HFF-Myc (cell line): ENCODE measurements around the gene ZNF396.
A peak's percentile ranks its signal among the peaks of the same experiment; 100 is the strongest.

ENCODE experiments used
- DNase-seq: peaks from one replicate; pipeline ENCODE4 v3.0.0-alpha.2; 2011; ENCODE audit warnings: low read depth; ENCODE audit errors: extremely low read depth
- H3K4me3 ChIP-seq: replicated peaks from 2 replicates; pipeline ENCODE4 v1.5.1; 2011; ENCODE audit warnings: low read depth, mild to moderate bottlenecking, control low read depth, low read length
- TF ChIP-seq, protein P1 (sequence below): IDR thresholded peaks from 2 replicates; pipeline ENCODE4 v1.5.1; 2012; ENCODE audit warnings: mild to moderate bottlenecking, low read depth, low read length, control low read depth; ENCODE audit errors: missing control alignments

ZNF396 gene

DNA sequence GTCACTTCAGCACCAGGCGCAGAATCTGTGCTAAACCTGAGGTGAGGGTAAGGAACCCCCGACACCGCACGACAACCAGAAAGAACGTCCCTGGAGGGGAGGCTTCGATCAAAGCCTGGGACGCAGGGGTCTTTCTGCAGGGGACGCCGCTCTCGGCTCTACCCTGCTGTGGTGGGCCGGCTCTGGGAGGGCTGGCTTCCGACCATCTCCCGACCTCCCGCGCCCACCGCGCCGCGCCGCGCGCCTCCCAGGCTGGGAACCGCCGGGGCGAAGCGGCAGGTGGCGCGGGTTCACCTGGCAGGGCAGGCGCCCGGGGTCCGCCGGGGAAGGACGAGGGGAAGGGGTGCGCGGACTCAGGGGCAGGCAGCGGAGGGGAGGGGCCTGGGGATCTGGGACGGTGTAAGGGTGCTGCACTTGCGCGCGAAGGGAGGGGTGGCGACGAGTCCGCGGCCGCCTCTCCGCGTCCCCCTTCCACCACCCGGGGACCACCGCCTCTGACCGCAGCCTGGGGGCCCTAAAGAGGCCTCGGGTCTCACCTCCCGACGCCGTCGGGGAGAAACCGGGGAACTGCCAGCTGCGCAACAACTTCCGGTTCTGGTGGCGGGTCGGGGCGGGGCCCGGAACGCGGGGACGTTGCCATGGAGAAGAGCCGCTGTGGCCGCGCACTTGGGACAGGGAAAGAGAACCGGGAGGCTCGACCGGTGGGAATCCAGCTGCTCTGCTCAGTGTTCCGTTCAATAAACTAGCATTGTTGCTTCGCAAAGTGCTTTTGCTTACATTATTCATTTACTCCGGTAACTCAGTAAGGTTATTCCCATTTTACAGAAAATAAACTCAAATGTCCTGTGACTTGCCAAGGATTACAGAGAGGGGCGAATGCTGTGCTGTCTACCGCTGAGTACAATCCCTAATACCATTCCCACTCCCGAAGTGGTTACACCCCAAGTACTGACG lies at the start of gene ZNF396:
TSS of gene ZNF396 (minus strand) at position 596 of the 954 bp plus-strand sequence. CDS start 3,045 bp downstream, outside the sequence.
- DNase-seq = no peak
- H3K4me3 ChIP-seq = peak within 1 kb of the TSS; percentile 55
- TF ChIP-seq, protein P1, sequence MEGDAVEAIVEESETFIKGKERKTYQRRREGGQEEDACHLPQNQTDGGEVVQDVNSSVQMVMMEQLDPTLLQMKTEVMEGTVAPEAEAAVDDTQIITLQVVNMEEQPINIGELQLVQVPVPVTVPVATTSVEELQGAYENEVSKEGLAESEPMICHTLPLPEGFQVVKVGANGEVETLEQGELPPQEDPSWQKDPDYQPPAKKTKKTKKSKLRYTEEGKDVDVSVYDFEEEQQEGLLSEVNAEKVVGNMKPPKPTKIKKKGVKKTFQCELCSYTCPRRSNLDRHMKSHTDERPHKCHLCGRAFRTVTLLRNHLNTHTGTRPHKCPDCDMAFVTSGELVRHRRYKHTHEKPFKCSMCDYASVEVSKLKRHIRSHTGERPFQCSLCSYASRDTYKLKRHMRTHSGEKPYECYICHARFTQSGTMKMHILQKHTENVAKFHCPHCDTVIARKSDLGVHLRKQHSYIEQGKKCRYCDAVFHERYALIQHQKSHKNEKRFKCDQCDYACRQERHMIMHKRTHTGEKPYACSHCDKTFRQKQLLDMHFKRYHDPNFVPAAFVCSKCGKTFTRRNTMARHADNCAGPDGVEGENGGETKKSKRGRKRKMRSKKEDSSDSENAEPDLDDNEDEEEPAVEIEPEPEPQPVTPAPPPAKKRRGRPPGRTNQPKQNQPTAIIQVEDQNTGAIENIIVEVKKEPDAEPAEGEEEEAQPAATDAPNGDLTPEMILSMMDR = no peak

DNA sequence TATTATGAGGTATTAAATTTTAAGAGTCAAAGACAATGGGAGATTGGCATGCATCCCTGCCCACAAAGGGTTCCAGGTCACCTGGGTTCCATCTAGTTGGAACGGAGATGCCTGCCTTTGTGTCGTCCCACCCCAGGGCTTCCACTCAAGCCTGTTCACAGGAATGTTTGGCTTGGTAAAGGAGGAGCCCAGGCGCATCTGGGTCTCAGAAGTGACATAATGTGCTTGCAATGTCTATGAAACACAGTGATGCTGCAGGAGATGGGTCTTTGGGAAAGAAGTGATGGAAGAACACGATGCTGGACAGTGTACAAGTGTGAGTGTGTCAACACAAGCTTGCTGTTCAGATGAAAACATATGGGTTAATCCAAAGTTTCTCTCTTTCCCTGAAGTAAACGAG lies 49.6 kb upstream of the ZNF396 start:
- TF ChIP-seq, protein P1 = no peak
- no peak for DNase-seq
- no peak overlapping the region for H3K4me3 ChIP-seq

DNA sequence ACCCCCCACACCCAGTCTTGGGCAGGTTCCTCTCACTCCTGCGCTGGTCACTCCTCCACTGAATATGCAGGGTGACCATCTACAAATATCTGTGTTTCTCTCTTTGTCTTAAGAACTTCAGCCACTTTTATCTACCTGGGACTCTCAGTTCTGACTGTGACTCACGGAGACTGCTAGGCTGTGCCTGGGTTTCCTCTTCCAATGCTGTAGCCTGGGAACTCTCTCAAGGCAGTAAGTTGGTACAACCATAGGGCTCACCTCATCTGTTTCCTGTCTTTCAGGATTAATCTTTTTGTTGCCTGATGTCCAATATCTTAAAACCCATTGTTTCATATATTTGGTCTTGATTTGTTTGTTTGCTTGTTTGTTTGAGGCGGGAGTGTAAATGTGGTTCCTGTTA lies 47.2 kb upstream of the ZNF396 start:
- no peak for DNase-seq
- no peak overlapping the region for H3K4me3 ChIP-seq
- TF ChIP-seq, protein P1 = no peak

DNA sequence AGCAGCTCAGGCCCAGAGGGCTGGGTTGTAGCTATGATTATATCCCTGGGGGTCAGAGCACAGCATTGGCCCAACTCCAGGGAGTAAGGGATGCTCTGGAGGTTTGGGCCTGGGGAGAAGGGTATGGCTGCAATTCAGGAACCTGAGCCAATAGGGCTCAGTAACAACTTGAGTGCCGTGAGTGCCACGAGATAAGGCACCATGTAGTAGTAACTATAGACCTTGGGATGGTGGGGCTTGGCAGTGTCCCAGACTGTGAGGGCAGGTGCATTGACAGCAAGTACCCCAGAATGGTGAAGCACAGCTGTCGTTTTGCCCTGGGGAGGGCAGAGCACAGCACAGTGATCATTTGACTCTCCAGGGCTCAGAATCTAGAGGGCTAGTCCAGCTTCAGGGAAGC lies 45.1 kb upstream of the ZNF396 start:
- TF ChIP-seq, protein P1 = no peak
- no peak overlapping the region for H3K4me3 ChIP-seq
- no peak for DNase-seq

DNA sequence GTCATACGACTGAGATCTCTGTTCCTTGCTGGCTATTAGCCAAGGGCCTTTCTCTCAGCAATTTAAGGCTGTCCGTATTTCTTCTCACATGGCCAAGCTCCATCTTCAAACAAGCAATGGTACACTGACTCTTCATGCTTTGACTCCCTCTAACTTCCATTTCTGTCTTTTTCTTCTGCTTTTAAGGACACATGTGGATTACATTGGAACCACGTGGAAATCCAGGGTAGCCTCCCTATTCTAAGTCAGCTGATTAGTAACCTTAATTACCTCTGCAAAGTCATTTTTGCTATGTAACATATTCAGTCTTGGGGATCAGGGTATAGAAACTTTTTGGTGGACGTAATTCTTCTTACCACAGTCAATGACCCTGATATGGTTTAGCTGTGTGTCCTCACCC lies 41.5 kb upstream of the ZNF396 start:
- no peak for DNase-seq
- TF ChIP-seq, protein P1 = no peak

DNA sequence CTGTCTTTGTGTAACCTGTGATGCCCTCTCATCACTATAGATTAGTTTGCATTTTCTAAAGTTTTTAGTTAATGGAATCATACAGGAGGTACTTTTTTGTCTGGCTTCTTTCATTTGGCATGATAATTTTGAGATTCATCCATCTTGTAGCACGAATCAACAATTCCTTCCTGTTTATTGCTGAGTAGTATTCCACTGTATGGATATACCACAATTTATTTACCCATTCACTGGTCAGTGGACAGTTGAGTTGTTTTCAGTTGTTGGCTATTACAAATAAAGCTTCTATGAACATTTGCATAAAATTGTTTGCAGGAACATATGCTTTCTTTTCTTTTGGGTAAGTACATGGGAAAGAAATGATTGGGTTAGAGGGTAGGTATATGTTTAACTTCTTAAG lies 40.1 kb upstream of the ZNF396 start:
- no peak overlapping the region for H3K4me3 ChIP-seq
- no peak for DNase-seq
- TF ChIP-seq, protein P1 = no peak

More for the DNA sequence above, 41.5 kb upstream of the ZNF396 start:
- H3K4me3 ChIP-seq = no peak overlapping the region
